GM18858 (cell line): Measurements from ENCODE around the gene RRP1.

Experiments
- ATAC-seq: cut with Tn5 transposase; IDR thresholded peaks from one replicate; pipeline ENCODE4 v1.9.1; 2021; ENCODE audit not compliant: unreplicated experiment

Gene RRP1

DNA sequence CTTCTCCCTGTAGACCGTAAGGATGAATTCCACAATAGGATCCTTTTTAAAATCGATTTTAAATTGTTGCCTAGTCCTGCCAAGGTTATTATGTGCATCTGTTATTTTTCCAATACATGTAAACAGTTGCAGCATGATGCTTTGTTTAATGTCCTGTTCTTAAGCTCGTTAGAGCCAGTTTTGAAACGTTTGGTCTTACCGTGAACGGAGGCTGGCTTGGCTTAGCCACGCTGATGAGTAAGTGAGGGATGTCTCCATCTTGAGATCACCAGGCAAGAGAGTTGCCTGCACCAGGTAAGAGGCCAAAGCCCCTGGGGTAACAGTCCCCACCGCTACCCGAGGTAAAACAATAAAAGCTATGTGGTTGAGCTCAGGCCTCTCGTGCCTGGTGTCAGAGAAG is 30.6 kb upstream of the RRP1 start:
- no peak for ATAC-seq

- no peak for ATAC-seq
These were observed 29.7 kb upstream of the RRP1 start for GRCh38 chr21:43759651-43760050.

- no peak for ATAC-seq
These were observed 28.9 kb upstream of the RRP1 start for GRCh38 chr21:43760391-43760958.

DNA sequence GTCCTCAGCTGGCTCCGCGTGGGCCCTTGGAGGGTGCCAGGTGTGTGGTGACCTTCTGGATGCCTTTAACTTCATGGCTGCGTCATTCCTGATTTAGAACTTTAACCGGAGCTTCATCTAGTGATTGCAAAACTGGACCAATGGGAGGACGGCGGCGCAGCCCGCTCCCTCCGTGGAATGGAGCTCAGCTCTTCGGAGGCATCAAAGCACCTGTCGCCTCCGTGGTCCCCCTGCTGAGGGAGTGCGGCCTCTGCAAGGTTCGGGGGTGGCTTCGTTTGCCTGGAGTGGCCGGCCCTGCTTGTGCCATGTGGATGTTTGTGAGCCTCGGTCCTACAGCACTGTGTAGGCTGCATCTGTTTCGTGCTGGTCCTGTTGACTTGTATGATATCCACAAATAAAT is 27.5 kb upstream of the RRP1 start:
- no peak for ATAC-seq

GRCh38 chr21:43762303-43763128 is 26.9 kb upstream of the RRP1 start:
- no peak for ATAC-seq

GRCh38 chr21:43763901-43764523 is 25.4 kb upstream of the RRP1 start:
- ATAC-seq = no peak

- no peak for ATAC-seq
These were observed 24.5 kb upstream of the RRP1 start for GRCh38 chr21:43764576-43765495.

DNA sequence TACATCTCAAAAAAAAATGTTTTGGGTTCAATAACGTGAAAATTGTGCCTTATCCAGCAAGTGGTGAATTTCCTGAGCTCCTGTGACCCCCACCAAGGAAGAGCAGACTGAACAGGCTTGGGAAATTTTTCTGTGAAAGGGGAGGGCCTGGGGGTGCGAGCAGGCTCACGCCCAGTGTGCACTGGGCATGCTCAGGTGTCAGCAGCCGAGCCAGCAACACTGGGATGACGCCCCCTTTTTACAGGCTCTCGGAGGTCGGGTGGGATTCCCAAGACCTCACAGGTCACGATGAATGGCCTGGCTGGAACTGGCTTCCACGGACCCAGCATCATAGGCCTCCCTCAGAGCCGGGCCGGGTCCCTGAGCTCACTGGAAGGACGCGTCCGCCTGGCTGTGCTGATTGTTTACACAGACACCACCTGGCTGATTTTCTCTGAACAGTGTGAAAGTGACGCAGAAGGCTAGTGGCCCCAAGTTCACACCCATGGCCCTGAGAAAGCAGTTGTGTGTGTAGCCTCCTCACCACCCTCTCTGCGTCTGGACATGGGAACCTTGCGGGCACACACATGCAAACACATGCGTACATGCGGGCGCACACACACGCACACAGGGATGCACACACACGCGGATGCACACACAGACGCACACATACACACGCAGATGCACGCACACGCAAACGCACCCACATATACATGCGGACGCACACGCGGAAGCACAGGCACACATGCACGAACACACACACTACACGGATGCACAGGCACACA is 22.5 kb upstream of the RRP1 start:
- ATAC-seq = no peak

- no peak for ATAC-seq
These were observed 21.8 kb upstream of the RRP1 start for GRCh38 chr21:43767498-43767983.

DNA sequence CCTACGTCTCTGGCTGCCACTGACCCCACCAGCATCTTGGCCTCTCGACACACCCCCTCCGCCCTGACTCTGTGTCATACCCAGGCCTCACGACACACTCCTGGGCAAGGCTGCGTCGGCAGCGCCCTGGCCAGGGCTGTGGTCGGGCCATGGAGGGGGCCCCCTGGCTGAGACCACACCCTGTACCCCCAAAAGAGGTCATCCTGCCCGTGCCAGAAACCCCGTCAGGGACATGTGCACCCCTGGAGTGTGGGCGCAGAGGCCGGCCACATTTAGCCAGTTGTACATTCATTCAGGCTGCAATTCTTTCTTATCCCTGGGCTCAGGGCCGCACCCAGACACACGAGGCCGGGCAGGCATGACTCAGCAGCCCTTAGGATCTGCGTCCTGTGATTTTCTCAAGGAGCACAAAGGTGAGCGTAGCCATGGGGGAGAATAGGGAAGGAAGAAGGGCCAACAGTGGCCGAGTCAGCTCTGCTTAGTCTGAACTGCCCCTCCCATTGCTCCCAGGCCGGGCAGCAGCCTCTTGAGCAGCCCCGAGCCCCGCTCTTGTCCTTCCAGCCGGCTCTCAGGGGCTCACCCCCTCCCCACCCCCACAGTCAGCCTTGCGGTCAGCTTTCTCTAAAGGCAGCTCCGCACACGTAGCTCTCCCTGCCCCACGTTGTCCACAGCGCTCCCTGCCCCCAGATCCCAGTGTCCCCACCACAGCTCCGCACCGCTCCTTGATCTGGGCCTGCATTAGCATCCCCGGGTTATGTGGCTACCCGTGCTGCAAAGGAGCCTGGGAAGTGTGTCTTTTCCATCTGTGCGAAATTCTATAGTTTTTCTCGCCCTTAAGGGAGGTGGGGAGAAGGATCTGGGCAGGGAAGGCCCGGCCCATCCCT is 21.2 kb upstream of the RRP1 start:
- no peak for ATAC-seq

GRCh38 chr21:43768868-43769167 is 20.6 kb upstream of the RRP1 start:
- ATAC-seq = no peak

DNA sequence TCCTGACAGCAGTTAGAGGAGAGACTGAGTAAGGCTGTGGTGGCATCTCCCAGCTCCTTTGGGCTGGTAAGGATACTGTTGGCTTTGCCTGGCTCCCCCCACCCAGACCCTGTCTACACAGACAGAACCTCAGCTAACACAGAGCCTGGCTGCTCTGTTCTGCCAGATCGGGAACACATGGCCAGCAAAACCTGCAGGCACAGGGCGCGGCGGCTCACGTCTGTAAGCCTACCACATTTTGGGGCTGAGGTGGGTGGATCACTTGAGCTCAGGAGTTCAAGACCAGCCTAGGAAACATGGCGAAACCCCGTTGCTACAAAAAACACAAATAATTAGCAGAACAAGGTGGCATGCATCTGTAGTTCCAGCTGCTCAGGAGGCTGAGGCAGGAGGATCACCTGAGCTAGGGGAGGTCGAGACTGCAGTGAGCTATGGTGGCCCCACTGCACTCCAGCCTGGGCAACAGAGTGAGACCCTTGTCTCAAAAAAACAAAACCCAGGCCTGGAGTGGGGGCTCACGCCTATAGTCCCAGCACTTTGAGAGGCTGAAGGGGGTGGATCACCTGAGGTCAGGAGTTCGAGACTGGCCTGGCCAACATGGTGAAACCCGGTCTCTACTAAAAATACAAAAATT is 19.9 kb upstream of the RRP1 start:
- no peak for ATAC-seq

DNA sequence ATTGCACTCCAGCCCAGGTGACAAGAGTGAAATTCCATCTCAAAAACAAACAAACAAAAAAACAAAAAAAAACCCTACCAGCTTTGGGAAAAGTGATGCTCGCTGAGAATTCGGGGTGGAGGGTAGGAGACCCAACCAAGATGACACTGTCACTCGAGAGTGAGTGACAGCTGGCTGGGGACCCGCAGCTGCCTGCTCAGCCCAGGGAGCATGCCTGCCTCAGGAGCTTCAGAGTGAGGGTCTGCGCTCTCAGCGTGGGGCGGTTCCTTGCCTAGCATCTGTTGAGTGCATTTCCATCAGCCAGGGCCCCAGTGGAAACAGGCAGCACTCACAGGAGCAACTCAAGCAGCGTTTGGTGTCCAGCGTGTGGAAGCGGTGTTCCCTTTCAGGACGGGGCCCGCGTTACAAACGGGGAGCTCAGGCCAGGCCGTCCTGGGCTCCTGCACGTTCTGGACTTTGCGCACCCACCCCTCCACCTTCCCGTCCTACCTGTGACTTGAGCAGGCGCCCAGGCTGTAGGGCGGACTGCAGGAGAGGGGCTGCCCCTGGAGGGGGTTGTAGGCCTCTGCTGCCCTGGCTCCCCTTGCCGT is 19.2 kb upstream of the RRP1 start:
- ATAC-seq = no peak

DNA sequence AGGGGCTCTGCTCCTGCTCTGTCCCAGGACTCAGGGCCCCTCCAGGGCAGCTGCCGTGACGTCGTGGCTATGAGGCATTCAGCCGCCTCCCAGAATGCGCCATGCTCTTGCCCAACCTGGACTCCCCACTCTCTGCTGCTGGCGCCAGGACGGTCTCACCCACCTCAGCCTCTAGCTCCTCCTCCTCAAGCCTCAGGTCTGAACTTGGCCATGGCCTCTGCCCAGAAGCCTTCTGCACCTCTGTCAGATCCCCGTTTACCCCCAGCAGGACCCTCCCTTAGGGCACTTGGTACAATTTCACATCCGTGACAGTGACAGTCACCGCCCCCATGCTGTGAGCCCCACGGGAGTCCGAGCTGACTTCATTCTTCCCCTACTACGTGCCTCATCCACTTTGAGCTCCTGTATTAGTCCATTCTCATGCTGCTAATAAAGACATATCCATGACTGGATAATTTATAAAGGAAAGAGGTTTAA is 18.1 kb upstream of the RRP1 start:
- no peak for ATAC-seq

DNA sequence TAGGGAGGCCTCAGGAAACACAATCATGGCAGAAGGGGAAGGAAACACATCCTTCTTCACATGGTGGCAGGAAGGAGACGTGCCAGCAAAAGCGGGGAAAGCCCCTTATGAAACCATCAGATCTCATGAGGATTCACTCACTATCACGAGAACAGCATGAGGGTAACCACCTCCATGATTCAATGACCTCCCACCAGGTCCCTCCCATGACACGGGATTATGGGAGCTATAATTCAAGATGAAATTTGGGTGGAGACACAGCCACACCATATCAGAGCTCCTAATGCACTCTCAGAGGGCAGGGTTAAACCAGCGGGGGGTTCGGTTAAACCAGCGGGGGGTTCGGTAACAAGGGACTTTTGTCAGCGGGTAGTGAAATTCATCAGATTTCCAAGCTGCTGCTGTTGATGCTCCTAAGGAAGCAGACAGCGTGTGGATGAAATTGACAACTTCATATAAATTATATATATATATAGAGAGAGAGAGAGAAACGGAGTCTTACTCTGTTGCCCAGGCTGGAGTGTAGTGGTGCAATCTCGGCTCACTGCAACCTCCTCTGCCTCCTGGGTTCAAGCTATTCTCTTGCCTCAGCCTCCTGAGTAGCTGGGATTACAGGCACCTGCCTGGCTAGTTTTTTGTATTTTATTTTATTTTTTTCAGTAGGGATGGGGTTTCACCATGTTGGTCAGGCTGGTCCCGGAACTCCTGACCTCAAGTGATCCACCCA is 17.5 kb upstream of the RRP1 start:
- ATAC-seq = no peak

- no peak for ATAC-seq
These were observed 17.0 kb upstream of the RRP1 start for GRCh38 chr21:43772425-43772821.

DNA sequence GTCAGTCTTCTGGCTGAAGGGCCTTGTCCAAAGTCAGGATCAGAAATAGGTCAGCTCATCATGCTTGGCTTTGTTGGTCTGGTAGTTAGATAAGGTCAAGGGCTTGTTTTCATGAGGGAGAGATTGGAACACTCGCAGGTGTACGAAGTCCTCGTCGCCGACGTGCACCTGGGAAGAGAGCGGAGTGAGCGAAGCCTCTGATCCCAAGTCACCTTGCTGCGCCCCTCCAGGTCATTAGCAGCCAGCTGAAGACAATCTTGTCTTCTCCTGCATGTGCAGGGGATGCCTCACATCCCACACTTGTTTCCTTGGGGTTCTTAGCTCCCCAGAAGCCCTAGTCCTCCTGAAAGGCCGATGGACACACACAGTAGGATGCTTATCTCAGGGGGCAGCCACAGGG is 15.2 kb upstream of the RRP1 start:
- ATAC-seq = no peak

- no peak for ATAC-seq
These were observed 14.2 kb upstream of the RRP1 start for GRCh38 chr21:43775190-43775589.
